ENCODE results near the gene HOXD1. TPM values are rescaled to one million over a fixed set of nuclear protein-coding genes. Genes with fewer than 3 reads are reported as not detected.

Gene HOXD1
- total RNA-seq, 1 experiment from 2014 or later: not detected

DNA sequence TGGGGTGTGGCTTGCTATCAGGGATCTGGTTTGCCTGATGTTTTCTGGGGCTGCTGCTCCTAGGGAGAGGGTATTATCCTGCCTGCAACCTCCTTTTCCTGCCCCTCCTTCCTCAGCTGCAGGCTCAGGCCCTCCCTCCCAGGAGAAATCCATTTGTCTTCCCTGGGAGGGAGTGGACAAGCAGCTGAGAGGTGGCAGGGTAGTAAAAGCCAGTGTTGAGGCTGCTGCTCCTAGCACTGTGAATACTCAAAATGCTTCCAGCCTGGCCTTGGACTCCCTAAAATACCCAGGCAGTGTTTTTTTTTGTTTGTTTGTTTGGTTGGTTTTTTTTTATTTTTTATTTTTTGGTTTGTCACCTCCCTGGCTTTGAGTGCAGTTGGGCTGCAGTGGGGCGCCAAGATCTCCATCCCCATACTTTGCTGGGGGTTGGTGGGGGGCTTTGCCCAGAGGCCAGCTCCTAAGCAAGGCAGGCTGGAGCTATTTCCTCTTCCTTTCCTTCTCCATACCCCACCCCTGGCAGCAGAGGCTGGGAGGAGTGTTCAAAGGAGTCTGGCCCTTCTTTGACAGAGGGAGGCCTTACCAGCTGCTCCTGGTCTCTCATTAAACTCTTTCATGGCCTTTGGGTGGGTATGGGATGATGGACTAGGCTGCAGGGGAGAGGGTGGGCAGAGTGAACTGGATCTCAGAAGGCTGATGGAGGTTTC is 17.7 kb upstream of the HOXD1 start:
- DNase-seq: no peak
- no peak overlapping the region for H3K4me3 ChIP-seq (ENCODE audit: insufficient read depth, low read depth, low read length)
- H3K27me3 ChIP-seq (ENCODE audit: control insufficient read depth, insufficient read depth, low read length): peaks cover 100% of the 10 kb centered on the region
- H3K36me3 ChIP-seq (replicated peaks; ENCODE audit: control insufficient read depth, insufficient read depth, low read length): no peaks in the 10 kb centered on the region

DNA sequence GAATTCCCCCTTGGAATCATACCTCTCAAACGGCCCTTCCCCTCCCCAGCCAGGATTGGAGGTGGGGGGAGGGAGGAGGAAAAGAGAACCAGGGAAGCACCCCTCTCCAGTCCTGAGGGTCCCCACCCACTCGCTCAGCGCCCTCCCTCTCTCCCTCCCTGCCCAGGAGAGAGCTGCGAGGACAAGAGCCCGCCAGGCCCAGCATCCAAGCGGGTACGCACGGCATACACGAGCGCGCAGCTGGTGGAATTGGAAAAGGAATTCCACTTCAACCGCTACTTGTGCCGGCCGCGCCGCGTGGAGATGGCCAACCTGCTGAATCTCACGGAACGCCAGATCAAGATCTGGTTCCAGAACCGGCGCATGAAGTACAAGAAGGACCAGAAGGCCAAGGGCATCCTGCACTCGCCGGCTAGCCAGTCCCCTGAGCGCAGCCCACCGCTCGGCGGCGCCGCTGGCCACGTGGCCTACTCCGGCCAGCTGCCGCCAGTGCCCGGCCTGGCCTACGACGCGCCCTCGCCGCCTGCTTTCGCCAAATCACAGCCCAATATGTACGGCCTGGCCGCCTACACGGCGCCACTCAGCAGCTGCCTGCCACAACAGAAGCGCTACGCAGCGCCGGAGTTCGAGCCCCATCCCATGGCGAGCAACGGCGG is 17.0 kb upstream of the HOXD1 start:
- peak; percentile 81 for DNase-seq
- Histone ChIP-seq H3K36me3 (replicated peaks; ENCODE audit: control insufficient read depth, insufficient read depth, low read length) (no peaks in the 10 kb centered on the region), H3K27me3 (ENCODE audit: control insufficient read depth, insufficient read depth, low read length) (peaks cover 100% of the 10 kb centered on the region), H3K4me3 (ENCODE audit: insufficient read depth, low read depth, low read length) (peak overlapping the region; percentile 28)

DNA sequence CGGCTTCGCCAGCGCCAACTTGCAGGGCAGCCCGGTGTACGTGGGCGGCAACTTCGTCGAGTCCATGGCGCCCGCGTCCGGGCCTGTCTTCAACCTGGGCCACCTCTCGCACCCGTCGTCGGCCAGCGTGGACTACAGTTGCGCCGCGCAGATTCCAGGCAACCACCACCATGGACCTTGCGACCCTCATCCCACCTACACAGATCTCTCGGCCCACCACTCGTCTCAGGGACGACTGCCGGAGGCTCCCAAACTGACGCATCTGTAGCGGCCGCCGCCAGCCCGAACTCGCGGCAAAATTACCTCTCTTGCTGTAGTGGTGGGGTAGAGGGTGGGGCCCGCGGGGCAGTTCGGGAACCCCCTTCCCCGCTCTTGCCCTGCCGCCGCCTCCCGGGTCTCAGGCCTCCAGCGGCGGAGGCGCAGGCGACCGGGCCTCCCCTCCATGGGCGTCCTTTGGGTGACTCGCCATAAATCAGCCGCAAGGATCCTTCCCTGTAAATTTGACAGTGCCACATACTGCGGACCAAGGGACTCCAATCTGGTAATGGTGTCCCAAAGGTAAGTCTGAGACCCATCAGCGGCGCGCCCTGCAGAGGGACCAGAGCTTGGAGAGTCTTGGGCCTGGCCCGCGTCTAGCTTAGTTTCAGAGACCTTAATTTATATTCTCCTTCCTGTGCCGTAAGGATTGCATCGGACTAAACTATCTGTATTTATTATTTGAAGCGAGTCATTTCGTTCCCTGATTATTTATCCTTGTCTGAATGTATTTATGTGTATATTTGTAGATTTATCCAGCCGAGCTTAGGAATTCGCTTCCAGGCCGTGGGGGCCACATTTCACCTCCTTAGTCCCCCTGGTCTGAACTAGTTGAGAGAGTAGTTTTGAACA is 16.2 kb upstream of the HOXD1 start:
- peak overlapping the region; percentile 28 for H3K4me3 ChIP-seq (ENCODE audit: insufficient read depth, low read depth, low read length)
- no peaks in the 10 kb centered on the region for H3K36me3 ChIP-seq (replicated peaks; ENCODE audit: control insufficient read depth, insufficient read depth, low read length)
- DNase-seq: peak; percentile 66
- H3K27me3 ChIP-seq (ENCODE audit: control insufficient read depth, insufficient read depth, low read length): peaks cover 100% of the 10 kb centered on the region

DNA sequence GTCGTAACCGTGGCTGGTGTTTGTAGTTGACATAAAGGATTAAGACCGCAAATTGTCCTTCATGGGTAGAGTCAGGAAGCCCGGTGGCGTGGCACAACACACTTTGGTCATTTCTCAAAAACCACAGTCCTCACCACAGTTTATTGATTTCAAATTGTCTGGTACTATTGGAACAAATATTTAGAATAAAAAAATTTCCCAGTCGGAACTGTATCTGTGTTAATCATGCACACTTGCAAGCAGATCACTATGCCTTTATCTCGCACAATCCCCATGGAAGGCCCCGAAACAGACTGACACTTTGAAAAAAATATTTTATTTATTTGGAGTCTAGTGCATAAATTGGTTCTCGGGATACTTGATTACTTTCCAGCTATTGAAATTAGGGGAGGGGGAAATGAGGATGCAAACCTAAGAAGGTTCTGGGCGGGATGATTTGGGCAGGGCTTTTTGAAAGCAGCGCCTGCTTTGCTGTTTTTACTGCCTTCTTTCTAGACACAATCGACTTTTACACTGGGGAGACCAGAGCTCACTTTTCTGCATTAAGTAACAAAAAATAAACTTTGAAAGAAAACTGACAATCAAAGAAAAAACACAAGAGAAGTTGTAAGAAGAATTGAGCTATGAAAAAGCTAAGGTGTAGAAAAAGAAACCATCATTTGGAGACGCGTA is 15.4 kb upstream of the HOXD1 start:
- H3K4me3 ChIP-seq (ENCODE audit: insufficient read depth, low read depth, low read length): no peak overlapping the region
- no peak for DNase-seq
- H3K27me3 ChIP-seq (ENCODE audit: control insufficient read depth, insufficient read depth, low read length): peaks cover 100% of the 10 kb centered on the region
- H3K36me3 ChIP-seq (replicated peaks; ENCODE audit: control insufficient read depth, insufficient read depth, low read length): no peaks in the 10 kb centered on the region

DNA sequence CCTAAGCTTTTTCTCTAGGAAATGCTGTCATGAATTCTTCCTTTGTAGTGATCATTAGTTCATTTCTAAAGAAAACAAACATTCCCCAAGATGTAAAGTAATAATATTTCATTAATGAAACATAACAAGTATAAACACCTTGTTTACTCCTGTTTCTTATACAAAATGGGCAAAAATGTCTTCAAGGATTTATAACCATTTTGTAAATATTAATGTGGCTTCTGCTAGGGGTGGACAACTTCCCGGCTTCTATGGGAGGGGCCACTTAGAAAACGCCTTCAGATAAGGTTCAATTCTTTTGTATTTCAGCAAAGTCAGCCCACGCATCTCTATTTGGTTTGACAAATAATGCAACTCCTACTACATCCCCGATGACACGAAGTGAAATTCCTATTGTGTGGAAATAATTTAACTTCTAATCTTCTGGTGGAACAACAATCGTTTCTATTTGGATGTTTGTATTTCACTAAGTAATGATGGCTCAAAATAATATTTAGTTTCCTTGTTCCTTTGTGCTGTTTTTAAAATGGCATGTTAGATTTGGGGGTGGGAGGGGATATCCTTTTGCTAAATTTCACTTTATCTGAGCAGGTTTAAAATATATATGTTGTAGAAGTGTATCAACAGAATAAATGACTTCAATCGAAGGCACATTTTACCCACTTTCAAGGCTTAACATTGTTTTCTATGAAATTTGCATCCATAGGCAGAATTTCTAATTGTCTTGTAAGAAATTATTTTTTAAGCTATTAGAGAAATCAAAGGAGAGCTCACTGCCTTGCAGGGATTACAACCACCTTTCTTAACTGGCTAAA is 14.7 kb upstream of the HOXD1 start:
- no peak for DNase-seq
- no peak overlapping the region for H3K4me3 ChIP-seq (ENCODE audit: insufficient read depth, low read depth, low read length)
- H3K27me3 ChIP-seq (ENCODE audit: control insufficient read depth, insufficient read depth, low read length): peaks cover 100% of the 10 kb centered on the region
- no peaks in the 10 kb centered on the region for H3K36me3 ChIP-seq (replicated peaks; ENCODE audit: control insufficient read depth, insufficient read depth, low read length)

DNA sequence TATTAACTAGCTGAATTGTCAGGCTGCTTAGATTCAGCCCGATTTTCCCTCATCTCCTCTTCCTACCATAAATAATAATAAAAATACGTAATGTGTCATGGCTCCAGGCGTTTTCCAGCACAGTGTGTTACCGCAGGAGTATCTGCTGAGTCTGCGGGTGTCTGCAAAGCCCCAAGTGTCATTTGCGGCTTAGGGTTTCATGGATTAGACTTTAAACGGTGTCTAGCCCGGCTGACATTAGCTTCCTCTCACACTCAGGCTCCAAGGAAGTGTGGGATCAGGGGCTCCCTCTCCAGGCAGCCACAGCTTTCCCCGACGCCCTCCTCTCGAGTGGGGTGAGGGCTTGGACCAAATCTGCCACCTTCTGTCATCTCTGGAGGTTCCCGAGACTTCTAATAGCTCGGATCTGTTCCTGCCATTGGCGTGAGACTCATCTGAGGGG is 14.1 kb upstream of the HOXD1 start:
- Histone ChIP-seq H3K4me3 (ENCODE audit: insufficient read depth, low read depth, low read length) (no peak overlapping the region), H3K27me3 (ENCODE audit: control insufficient read depth, insufficient read depth, low read length) (peaks cover 100% of the 10 kb centered on the region), H3K36me3 (replicated peaks; ENCODE audit: control insufficient read depth, insufficient read depth, low read length) (no peaks in the 10 kb centered on the region)
- peak; percentile 54 for DNase-seq

DNA sequence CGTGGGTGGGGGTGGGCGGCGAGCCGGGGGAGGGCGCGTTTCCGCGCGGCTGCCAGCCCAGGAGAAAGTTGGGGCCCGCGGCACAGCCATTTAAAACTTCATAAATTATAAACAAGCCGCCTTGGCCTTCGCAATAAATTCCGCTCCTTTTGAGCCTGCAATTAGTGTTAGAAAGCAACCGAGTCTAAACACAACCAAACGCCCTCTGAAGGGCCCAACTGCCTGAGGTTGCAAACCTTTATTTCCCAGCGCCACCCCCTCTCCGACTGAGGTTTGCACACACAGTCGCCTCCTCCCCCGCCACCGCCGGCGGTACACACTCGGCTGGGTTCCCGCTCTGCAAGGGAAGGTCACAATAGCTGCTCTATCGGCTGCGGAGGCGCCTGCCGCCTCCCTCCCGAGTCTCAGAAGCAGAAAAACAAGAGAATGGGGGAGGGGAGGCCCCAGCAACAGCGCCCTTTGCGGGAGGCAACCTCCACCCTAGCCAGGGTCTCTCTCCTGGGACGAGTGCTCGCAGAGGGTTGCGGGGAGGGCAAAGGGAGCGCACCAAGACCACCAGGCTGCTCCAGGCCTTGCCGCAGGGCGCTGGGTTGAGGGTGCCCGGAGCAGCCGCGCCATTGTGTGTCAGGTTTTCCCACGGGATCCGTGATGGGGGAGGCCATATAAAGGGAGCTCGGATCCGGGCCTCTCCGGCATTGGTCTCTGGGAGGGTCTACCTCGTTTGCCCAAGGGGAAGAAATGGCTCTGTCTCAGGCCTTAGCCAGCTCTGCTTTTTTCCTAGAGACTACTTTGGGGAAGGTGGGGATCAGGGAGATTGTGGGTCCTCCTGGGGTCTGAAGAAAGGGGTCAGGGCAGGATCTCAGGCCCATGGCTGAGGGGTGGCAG is 13.4 kb upstream of the HOXD1 start:
- Histone ChIP-seq H3K4me3 (ENCODE audit: insufficient read depth, low read depth, low read length) (peak overlapping the region; percentile 25; the same call in 1 of the 2 replicates), H3K36me3 (replicated peaks; ENCODE audit: control insufficient read depth, insufficient read depth, low read length) (no peaks in the 10 kb centered on the region), H3K27me3 (ENCODE audit: control insufficient read depth, insufficient read depth, low read length) (peaks cover 100% of the 10 kb centered on the region)
- DNase-seq: peak; percentile 89

DNA sequence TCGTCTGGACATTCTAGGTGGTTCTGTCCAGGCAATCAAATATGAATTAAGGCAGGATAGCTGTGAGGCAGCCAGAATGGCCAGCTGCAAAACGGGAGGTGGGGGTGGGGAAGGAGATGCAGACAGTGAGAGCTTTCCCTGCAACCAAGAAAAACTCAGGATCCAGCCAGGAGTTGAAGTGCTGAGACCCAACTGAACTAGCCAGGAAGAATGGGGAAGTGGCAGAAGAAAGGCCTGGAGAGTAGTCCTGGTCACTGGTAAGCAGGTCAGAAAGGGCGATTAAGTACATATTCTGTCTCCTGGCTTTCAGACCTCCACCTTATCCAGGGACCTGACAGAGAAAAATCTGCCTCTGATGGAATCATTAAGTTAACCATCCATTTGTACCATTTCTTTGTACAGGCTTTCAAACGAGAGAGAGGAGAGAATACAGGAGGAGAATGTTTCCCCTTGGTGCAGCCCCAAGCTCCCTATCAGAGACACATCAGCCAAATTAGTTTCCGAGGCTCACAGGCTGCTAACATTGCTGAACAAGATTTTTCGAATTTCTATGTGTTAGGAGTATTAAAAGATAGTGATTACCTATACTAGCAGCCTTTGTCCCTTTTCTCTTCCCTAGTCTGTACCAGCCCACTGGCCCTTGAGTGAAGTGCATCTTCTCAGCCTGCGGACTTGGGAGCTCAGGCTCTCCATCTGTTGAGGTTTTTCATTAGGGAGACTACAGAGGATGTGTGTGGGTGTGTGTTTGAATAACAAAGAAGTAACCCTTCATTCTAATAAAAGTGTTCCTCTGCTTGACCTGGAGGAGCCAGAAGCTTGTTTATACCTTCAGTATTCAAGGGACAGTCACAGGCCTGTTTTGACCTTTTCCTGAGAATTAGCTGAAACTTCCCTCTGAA is 12.5 kb upstream of the HOXD1 start:
- Histone ChIP-seq H3K27me3 (ENCODE audit: control insufficient read depth, insufficient read depth, low read length) (peaks cover 100% of the 10 kb centered on the region), H3K4me3 (ENCODE audit: insufficient read depth, low read depth, low read length) (no peak overlapping the region), H3K36me3 (replicated peaks; ENCODE audit: control insufficient read depth, insufficient read depth, low read length) (no peaks in the 10 kb centered on the region)
- peak; percentile 66 for DNase-seq

DNA sequence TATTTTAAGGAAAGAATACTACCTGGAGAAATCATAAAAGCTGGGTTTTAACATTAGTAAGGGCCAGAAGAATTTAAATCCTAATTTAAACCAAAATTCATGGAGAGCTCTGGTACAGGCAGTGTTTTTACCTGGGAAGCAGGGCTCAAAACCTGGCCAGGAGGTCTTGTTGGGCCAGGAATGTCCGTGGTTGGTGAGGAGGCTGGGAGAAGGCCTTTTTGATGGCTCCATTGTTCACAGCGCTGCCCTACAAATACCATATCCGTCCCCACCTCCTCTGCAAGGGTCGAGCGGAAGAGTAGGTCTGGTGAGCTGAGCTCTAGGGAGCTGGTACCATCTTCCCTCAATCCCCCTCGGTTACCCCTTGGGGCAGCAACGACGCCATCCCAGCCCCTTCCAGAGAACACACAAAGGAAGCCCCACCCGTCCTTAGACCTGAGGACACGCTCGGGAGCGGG is 10.9 kb upstream of the HOXD1 start:
- Histone ChIP-seq H3K36me3 (replicated peaks; ENCODE audit: control insufficient read depth, insufficient read depth, low read length) (no peaks in the 10 kb centered on the region), H3K27me3 (ENCODE audit: control insufficient read depth, insufficient read depth, low read length) (peaks cover 99% of the 10 kb centered on the region), H3K4me3 (ENCODE audit: insufficient read depth, low read depth, low read length) (peak overlapping the region; percentile 30)
- peak; percentile 87 for DNase-seq

DNA sequence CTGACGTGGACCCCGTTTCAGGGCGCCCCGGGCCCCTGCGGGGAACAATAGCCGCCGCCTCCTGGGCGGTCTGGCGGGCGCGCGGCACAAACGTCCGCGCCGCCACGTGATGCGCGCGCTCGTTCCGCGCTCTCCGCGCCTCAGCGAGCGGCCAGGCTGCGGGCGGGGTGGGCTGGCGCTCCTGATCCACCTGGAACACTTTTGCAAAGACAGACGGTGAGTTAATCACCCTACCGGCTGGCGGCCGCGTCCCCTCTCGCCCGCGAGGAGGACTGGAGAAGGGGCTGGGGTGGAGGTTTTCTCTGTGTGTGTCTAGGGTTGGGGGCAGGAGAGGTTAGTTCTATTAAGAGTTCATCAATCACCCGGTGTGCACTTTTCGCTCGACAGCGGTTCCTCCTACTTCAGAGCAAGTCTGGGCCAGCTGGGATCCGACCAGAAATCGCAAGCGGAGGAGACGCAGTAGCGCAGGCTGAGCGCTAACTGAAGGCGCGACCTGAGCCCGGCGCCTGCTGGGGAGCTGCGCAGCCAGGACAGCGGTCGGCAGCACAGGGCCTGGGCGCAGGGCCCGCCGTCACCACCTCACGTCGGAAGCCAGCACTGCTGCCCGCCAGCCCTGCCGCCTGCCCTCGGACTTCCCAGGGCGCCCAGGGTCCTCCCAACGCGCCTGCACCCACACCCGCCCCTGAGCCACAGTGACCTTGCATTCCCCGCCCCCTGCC is 10.3 kb upstream of the HOXD1 start:
- Histone ChIP-seq H3K27me3 (ENCODE audit: control insufficient read depth, insufficient read depth, low read length) (peaks cover 99% of the 10 kb centered on the region), H3K4me3 (ENCODE audit: insufficient read depth, low read depth, low read length) (peak overlapping the region; percentile 30), H3K36me3 (replicated peaks; ENCODE audit: control insufficient read depth, insufficient read depth, low read length) (no peaks in the 10 kb centered on the region)
- DNase-seq: peak; percentile 87

DNA sequence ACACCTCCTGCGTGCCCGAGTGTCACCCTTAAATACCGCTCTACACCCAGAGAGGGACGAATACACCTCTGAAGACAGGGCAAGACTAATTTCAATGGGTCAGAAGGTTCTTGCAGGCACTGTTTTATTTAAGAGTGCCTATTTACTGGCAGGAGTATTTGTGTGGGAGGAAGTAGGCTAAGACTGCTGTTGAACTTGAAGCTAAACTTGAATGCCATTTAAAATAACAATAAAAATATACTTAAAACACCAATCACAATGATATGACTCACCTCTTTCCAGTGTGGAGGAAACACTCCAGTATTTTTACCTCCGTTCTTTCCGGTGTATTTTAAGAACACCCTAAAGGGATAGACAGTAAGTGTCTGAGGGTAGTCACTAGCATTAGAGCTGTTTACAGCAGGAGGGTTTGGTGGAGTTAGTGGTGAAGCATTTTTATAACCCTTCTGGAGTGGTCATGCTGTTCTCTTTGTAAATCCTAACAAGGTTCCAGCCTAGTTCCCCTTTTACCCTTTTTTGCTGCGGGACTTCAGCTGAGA is 9.6 kb upstream of the HOXD1 start:
- Histone ChIP-seq H3K27me3 (ENCODE audit: control insufficient read depth, insufficient read depth, low read length) (peaks cover 96% of the 10 kb centered on the region), H3K36me3 (replicated peaks; ENCODE audit: control insufficient read depth, insufficient read depth, low read length) (no peaks in the 10 kb centered on the region), H3K4me3 (ENCODE audit: insufficient read depth, low read depth, low read length) (peak overlapping the region; percentile 30)
- DNase-seq: no peak

Measured in H7 (cell line).